ENCODE measurements around the gene DOCK8.

The DOCK8 gene

GRCh38 chr9:311841-312240, 97.2 kb downstream of the DOCK8 start:
- DNase-seq (ENCODE audit: low read depth), result no peak

- no peak for DNase-seq (ENCODE audit: low read depth)
These were observed 98.1 kb downstream of the DOCK8 start for GRCh38 chr9:312596-313320.

GRCh38 chr9:316382-316965, 101.8 kb downstream of the DOCK8 start:
- DNase-seq (ENCODE audit: low read depth), result no peak

GRCh38 chr9:318646-319045, 104.0 kb downstream of the DOCK8 start:
- no peak for DNase-seq (ENCODE audit: low read depth)

GRCh38 chr9:324971-325370, 110.3 kb downstream of the DOCK8 start:
- DNase-seq (ENCODE audit: low read depth), result no peak

- no peak for DNase-seq (ENCODE audit: low read depth)
These were observed 112.0 kb downstream of the DOCK8 start for GRCh38 chr9:326667-327066.

GRCh38 chr9:328453-328852, 113.8 kb downstream of the DOCK8 start:
- DNase-seq (ENCODE audit: low read depth), result no peak

- DNase-seq (ENCODE audit: low read depth), result no peak
These were observed 116.5 kb downstream of the DOCK8 start for GRCh38 chr9:331197-331596.

- no peak for DNase-seq (ENCODE audit: low read depth)
These were observed 120.7 kb downstream of the DOCK8 start for GRCh38 chr9:335373-335772.

GRCh38 chr9:336039-336438, 121.4 kb downstream of the DOCK8 start:
- no peak for DNase-seq (ENCODE audit: low read depth)

- no peak for DNase-seq (ENCODE audit: low read depth)
These were observed 123.9 kb downstream of the DOCK8 start for GRCh38 chr9:338602-339001.

- DNase-seq (ENCODE audit: low read depth), result no peak
These were observed 127.2 kb downstream of the DOCK8 start for GRCh38 chr9:341634-342421.

GRCh38 chr9:343773-344172, 129.1 kb downstream of the DOCK8 start:
- DNase-seq (ENCODE audit: low read depth), result no peak

- DNase-seq (ENCODE audit: low read depth), result no peak
These were observed 131.5 kb downstream of the DOCK8 start for GRCh38 chr9:346111-346571.

GRCh38 chr9:347667-348292, 133.1 kb downstream of the DOCK8 start:
- DNase-seq (ENCODE audit: low read depth), result no peak

- DNase-seq (ENCODE audit: low read depth), result no peak
These were observed 135.7 kb downstream of the DOCK8 start for GRCh38 chr9:350384-350783.

GRCh38 chr9:351916-352315, 137.3 kb downstream of the DOCK8 start:
- DNase-seq (ENCODE audit: low read depth), result no peak

- no peak for DNase-seq (ENCODE audit: low read depth)
These were observed 138.4 kb downstream of the DOCK8 start for GRCh38 chr9:353077-353476.

- no peak for DNase-seq (ENCODE audit: low read depth)
These were observed 139.8 kb downstream of the DOCK8 start for GRCh38 chr9:354453-354852.

- no peak for DNase-seq (ENCODE audit: low read depth)
These were observed 142.9 kb downstream of the DOCK8 start for GRCh38 chr9:357560-357959.

- DNase-seq (ENCODE audit: low read depth), result no peak
These were observed 148.1 kb downstream of the DOCK8 start for GRCh38 chr9:362561-363273.

- DNase-seq (ENCODE audit: low read depth), result no peak
These were observed 148.6 kb downstream of the DOCK8 start for GRCh38 chr9:363274-363612.

Data from activated T-helper 1 cell treated with Interleukin-2 at 50 U/mL for 16 hours (primary cell).